Right atrium auricular region (tissue), 2 donors: ENCODE measurements around the gene MLANA. TPM values are rescaled to one million over a fixed set of nuclear protein-coding genes. Genes with fewer than 3 reads are reported as not detected.

Source experiments
- DNase-seq: peaks from one replicate; pipeline ENCODE4 v3.0.0-alpha.2; 2019; ENCODE audit warnings: low spot score
- H3K27ac ChIP-seq, 2 donors: fragments of 200-600 bp; sonication (generic); 1 replicate in 1 of 2; 2 replicates in 1 of 2; pipeline ENCODE4 v1.5.1; 2016 to 2019
- H3K27me3 ChIP-seq, 2 donors: fragments of 200-600 bp; sonication (generic); one replicate each; pipeline versions ENCODE4 v1.5.1 to v1.6.0; 2017 to 2019
- H3K36me3 ChIP-seq: fragments of 200-600 bp; sonication (generic); one replicate; pipeline ENCODE4 v1.5.1; 2016
- H3K4me1 ChIP-seq, 2 donors: fragments of 200-600 bp; sonication (generic); one replicate each; pipeline versions ENCODE4 v1.5.1 to v1.6.0; 2017 to 2019
- H3K4me3 ChIP-seq, 2 donors: fragments of 200-600 bp; sonication (generic); 1 replicate in 1 of 2; 2 replicates in 1 of 2; pipeline ENCODE4 v1.5.1; 2017 to 2019; ENCODE audit warnings: mild to moderate bottlenecking in 1 of 2, moderate library complexity in 1 of 2
- H3K9me3 ChIP-seq, 2 donors: fragments of 200-600 bp; sonication (generic); one replicate each; pipeline ENCODE4 v1.5.1; 2019
- CTCF ChIP-seq, 2 donors: fragments of 200-600 bp; sonication (generic); IDR thresholded peaks; one replicate each; pipeline ENCODE4 v1.5.1; 2019; ENCODE audit warnings: antibody characterized with exemption in 2 of 2
- total RNA-seq, 2 donors: library from RNA; depleted of rRNA; stranded (reverse); fragments of >200 nt; gene quantifications; one replicate each; pipeline ENCODE4 v1.1.0, GENCODE V29; 2016

The MLANA gene
- total RNA-seq, 2 donors from 2014 or later = not detected

GRCh38 chr9:5896863-5897262 lies 6.2 kb downstream of the MLANA start:
- no peak overlapping the region for H3K27ac ChIP-seq
- H3K4me3 ChIP-seq = no peak overlapping the region
- no peak for DNase-seq
- H3K4me1 ChIP-seq = no peaks in the 10 kb centered on the region
- no peak for TF ChIP-seq CTCF (IDR thresholded peaks at IDR 0.05)
- no peaks in the 10 kb centered on the region for H3K27me3 ChIP-seq
- H3K9me3 ChIP-seq = no peaks in the 10 kb centered on the region
- H3K36me3 ChIP-seq = peaks cover 12% of the 10 kb centered on the region

GRCh38 chr9:5897851-5898250 lies 7.2 kb downstream of the MLANA start:
- Histone ChIP-seq H3K27ac (no peak overlapping the region), H3K27me3 (no peaks in the 10 kb centered on the region), H3K4me3 (no peak overlapping the region), H3K4me1 (no peaks in the 10 kb centered on the region), H3K36me3 (peaks cover 12% of the 10 kb centered on the region), H3K9me3 (no peaks in the 10 kb centered on the region)
- DNase-seq = no peak
- no peak for TF ChIP-seq CTCF (IDR thresholded peaks at IDR 0.05)

- Histone ChIP-seq H3K27ac (no peak overlapping the region), H3K9me3 (no peaks in the 10 kb centered on the region), H3K4me3 (no peak overlapping the region), H3K4me1 (no peaks in the 10 kb centered on the region), H3K27me3 (no peaks in the 10 kb centered on the region), H3K36me3 (peaks cover 19% of the 10 kb centered on the region)
- DNase-seq = no peak
- no peak for TF ChIP-seq CTCF (IDR thresholded peaks at IDR 0.05)
Measured at GRCh38 chr9:5899292-5899691, 8.6 kb downstream of the MLANA start.

- no peak for DNase-seq
- Histone ChIP-seq H3K36me3 (peaks cover 29% of the 10 kb centered on the region), H3K4me1 (no peaks in the 10 kb centered on the region), H3K4me3 (no peak overlapping the region), H3K27ac (no peak overlapping the region), H3K9me3 (no peaks in the 10 kb centered on the region), H3K27me3 (no peaks in the 10 kb centered on the region)
- TF ChIP-seq CTCF (IDR thresholded peaks at IDR 0.05) = no peak
Measured at GRCh38 chr9:5900622-5901021, 9.9 kb downstream of the MLANA start.

GRCh38 chr9:5902377-5902776 lies 11.7 kb downstream of the MLANA start:
- no peaks in the 10 kb centered on the region for H3K9me3 ChIP-seq
- no peak overlapping the region for H3K4me3 ChIP-seq
- peaks cover 22% of the 10 kb centered on the region for H3K36me3 ChIP-seq
- H3K27ac ChIP-seq = no peak overlapping the region
- no peak for TF ChIP-seq CTCF (IDR thresholded peaks at IDR 0.05)
- no peak for DNase-seq
- no peaks in the 10 kb centered on the region for H3K27me3 ChIP-seq
- H3K4me1 ChIP-seq = no peaks in the 10 kb centered on the region

- Histone ChIP-seq H3K4me3 (no peak overlapping the region), H3K9me3 (no peaks in the 10 kb centered on the region), H3K27me3 (no peaks in the 10 kb centered on the region), H3K36me3 (peaks cover 14% of the 10 kb centered on the region), H3K27ac (no peak overlapping the region), H3K4me1 (no peaks in the 10 kb centered on the region)
- TF ChIP-seq CTCF (IDR thresholded peaks at IDR 0.05) = no peak
- DNase-seq = no peak
Measured at GRCh38 chr9:5908918-5909317, 18.2 kb downstream of the MLANA start.
